Endodermal cell (in vitro differentiated cells): ENCODE data around the gene DAP. TPM values are rescaled to one million over a fixed set of nuclear protein-coding genes. Genes with fewer than 3 reads are reported as not detected.

Experiments
- DNase-seq: peaks from one replicate; pipeline ENCODE4 v3.0.0-alpha.2; 2017
- H3K27ac ChIP-seq: 2 replicates; pipeline ENCODE4 v1.5.1; 2013; ENCODE audit warnings: mild to moderate bottlenecking, low read depth, low read length, moderate library complexity
- H3K27me3 ChIP-seq: 2 replicates; pipeline ENCODE4 v1.6.1; 2013; ENCODE audit warnings: mild to moderate bottlenecking, low read length, moderate library complexity; ENCODE audit not compliant: insufficient read depth, control insufficient read depth, poor library complexity, severe bottlenecking
- H3K36me3 ChIP-seq: 2 replicates; pipeline ENCODE4 v1.7.0; 2013; ENCODE audit warnings: mild to moderate bottlenecking, low read length, moderate library complexity; ENCODE audit not compliant: control insufficient read depth, insufficient read depth
- H3K4me1 ChIP-seq: one replicate; pipeline ENCODE4 v1.7.0; 2013; ENCODE audit warnings: low read length; ENCODE audit not compliant: control insufficient read depth, insufficient read depth
- H3K4me3 ChIP-seq: 2 replicates; pipeline ENCODE4 v1.5.1; 2013; ENCODE audit warnings: mild to moderate bottlenecking, low read length, moderate library complexity
- H3K9ac ChIP-seq: 2 replicates; pipeline ENCODE4 v1.6.1; 2013; ENCODE audit warnings: mild to moderate bottlenecking, low read length, moderate library complexity; ENCODE audit not compliant: poor library complexity, severe bottlenecking; ENCODE audit errors: extremely low read depth
- H3K9me3 ChIP-seq: 2 replicates; pipeline ENCODE4 v1.6.1; 2013; ENCODE audit warnings: mild to moderate bottlenecking, low read length, moderate library complexity; ENCODE audit not compliant: control insufficient read depth
- H3K27ac Mint-ChIP-seq: 2 replicates; pipeline ENCODE4 v1.8.0; 2020; ENCODE audit warnings: mixed read lengths
- H3K27me3 Mint-ChIP-seq: 2 replicates; pipeline ENCODE4 v1.8.0; 2021; ENCODE audit warnings: mild to moderate bottlenecking, mixed read lengths; ENCODE audit not compliant: insufficient read depth
- H3K36me3 Mint-ChIP-seq: 2 replicates; pipeline ENCODE4 v1.8.0; 2020; ENCODE audit warnings: low read depth, mixed read lengths
- H3K4me1 Mint-ChIP-seq: 2 replicates; pipeline ENCODE4 v1.8.0; 2020; ENCODE audit warnings: mixed read lengths
- H3K4me3 Mint-ChIP-seq: 2 replicates; pipeline ENCODE4 v1.8.0; 2020; ENCODE audit warnings: mild to moderate bottlenecking, moderate library complexity, mixed read lengths
- H3K9me3 Mint-ChIP-seq: 2 replicates; pipeline ENCODE4 v1.8.0; 2020; ENCODE audit warnings: mild to moderate bottlenecking, mixed read lengths
- CTCF ChIP-seq: fragments of 200-600 bp; sonication (generic); conservative IDR thresholded peaks from 2 replicates; pipeline ENCODE4 v1.5.0; 2021; ENCODE audit warnings: antibody characterized with exemption, mild to moderate bottlenecking
- WGBS, 2 experiments: methylation state at CpG; one replicate each; pipeline versions ENCODE4 v1.1.5 to v1.1.7; 2013; ENCODE audit warnings: missing lambda C conversion rate in 2 of 2, mixed read lengths in 1 of 2; ENCODE audit not compliant: insufficient coverage in 1 of 2, insufficient read length in 1 of 2; 5-methylcytosine and 5-hydroxymethylcytosine counted together
- total RNA-seq, 2 donors: library from RNA; stranded (reverse); fragmentation: NEBNext Ultra II Directional in 1 of 2; extraction: Animal tissue kit (Norgen Biotek cat#: 25700) in 1 of 2; gene quantifications; 2 replicates in 1 of 2; 3 replicates in 1 of 2; pipeline ENCODE4 v1.2.1, GENCODE V29; 2021

Gene DAP
- total RNA-seq, 2 donors from 2014 or later: 77.7 to 106 TPM

- H3K27ac Mint-ChIP-seq: no peak overlapping the region
- no peaks in the 10 kb centered on the region for H3K27me3 Mint-ChIP-seq
These were observed 61.0 kb downstream of the DAP start for GRCh38 chr5:10699987-10700386.

GRCh38 chr5:10699281-10699874 is 61.7 kb downstream of the DAP start:
- no peak for DNase-seq
- WGBS, 2 experiments: 89 to 93% methylated on average over 3 to 5 of the region's 5 CpGs
- Mint-ChIP-seq H3K9me3 (no peaks in the 10 kb centered on the region), H3K4me1 (peaks cover 26% of the 10 kb centered on the region), H3K4me3 (no peak overlapping the region), H3K27me3 (no peaks in the 10 kb centered on the region), H3K27ac (no peak overlapping the region), H3K36me3 (peaks cover 5% of the 10 kb centered on the region)
- Histone ChIP-seq H3K9me3 (no peaks in the 10 kb centered on the region), H3K9ac (no peak overlapping the region), H3K4me1 (peaks cover 9% of the 10 kb centered on the region), H3K27me3 (no peaks in the 10 kb centered on the region), H3K27ac (no peak overlapping the region), H3K4me3 (no peak overlapping the region), H3K36me3 (no peaks in the 10 kb centered on the region)
- no peak for TF ChIP-seq CTCF

More at GRCh38 chr5:10699987-10700386, 61.0 kb downstream of the DAP start:
- Histone ChIP-seq H3K27me3 (no peaks in the 10 kb centered on the region), H3K9me3 (no peaks in the 10 kb centered on the region), H3K36me3 (peaks cover under 1% of the 10 kb centered on the region), H3K27ac (no peak overlapping the region), H3K4me3 (no peak overlapping the region), H3K4me1 (peaks cover 9% of the 10 kb centered on the region), H3K9ac (no peak overlapping the region)
- Mint-ChIP-seq H3K4me1 (peaks cover 26% of the 10 kb centered on the region), H3K9me3 (no peaks in the 10 kb centered on the region), H3K4me3 (no peak overlapping the region), H3K36me3 (peaks cover 4% of the 10 kb centered on the region)
- WGBS, 2 experiments: 92 to 98% methylated on average over 6 to 8 of the region's 8 CpGs
- no peak for DNase-seq
- no peak for TF ChIP-seq CTCF

GRCh38 chr5:10695759-10696543 is 65.1 kb downstream of the DAP start:
- WGBS, 2 experiments: 77 to 85% methylated on average over 4 to 7 of the region's 7 CpGs

More at GRCh38 chr5:10695759-10696543, 65.1 kb downstream of the DAP start:
- H3K9me3 Mint-ChIP-seq: no peaks in the 10 kb centered on the region
- no peaks in the 10 kb centered on the region for H3K36me3 ChIP-seq
- no peak overlapping the region for H3K9ac ChIP-seq
- H3K9me3 ChIP-seq: no peaks in the 10 kb centered on the region
- H3K4me3 Mint-ChIP-seq: no peak overlapping the region
- no peak overlapping the region for H3K4me3 ChIP-seq
- H3K27me3 ChIP-seq: no peaks in the 10 kb centered on the region
- H3K4me1 Mint-ChIP-seq: peaks cover 11% of the 10 kb centered on the region
- no peaks in the 10 kb centered on the region for H3K27me3 Mint-ChIP-seq
- peaks cover 9% of the 10 kb centered on the region for H3K36me3 Mint-ChIP-seq
- TF ChIP-seq CTCF: no peak
- H3K27ac Mint-ChIP-seq: no peak overlapping the region
- no peak overlapping the region for H3K27ac ChIP-seq
- peaks cover 5% of the 10 kb centered on the region for H3K4me1 ChIP-seq
- no peak for DNase-seq
